ENCODE results near the gene TSC1. TPM values are rescaled to one million over a fixed set of nuclear protein-coding genes. Genes with fewer than 3 reads are reported as not detected.
"Not testable (repeated sequence)": the region's sequence is repeated elsewhere in the genome, so short reads cannot be mapped to it uniquely, and the experiment has no call there.

Gene TSC1
- 10 to 100 TPM; 37.4 to 61.3 TPM for total RNA-seq
- 10 to 100 TPM in 1 of 2 donors, 1 to 10 TPM in 1; 8.9 to 22.9 TPM for polyA plus RNA-seq
- long read RNA-seq, donor 1, partial matches to known transcripts = 5 of 23 reads
- long read RNA-seq, donor 1, other reads (novel, unspliced or antisense) = 15 of 23 reads
- long read RNA-seq, donor 2, partial matches to known transcripts = 3 of 12 reads
- long read RNA-seq, donor 2, other reads (novel, unspliced or antisense) = 9 of 12 reads

- H3K27ac ChIP-seq (ENCODE audit: low read depth in 1 of 2, low read length in 2 of 2) = peak within 1 kb of the TSS in 1 of 2 donors; percentile 62
- peak; percentile 97 for ATAC-seq (ENCODE audit: low FRiP score)
- H3K27me3 ChIP-seq (ENCODE audit: control insufficient read depth in 1 of 2, insufficient read depth in 2 of 2, low read length in 1 of 2) = no peaks in the 10 kb centered on the region
- peak; percentile 98 to 99 for DNase-seq
- intact Hi-C loops (cut with DNase I) = loop anchor here in 1 of 2 donors (5.0 kb wide), 1 partner anchor 67 kb away; the partner anchor contains the start of genes AK8 and SPACA9
- WGBS, 2 donors = 0 to 1% methylated on average over 39 to 72 of the region's 72 CpGs
- no peaks in the 10 kb centered on the region for H3K4me1 ChIP-seq (ENCODE audit: control insufficient read depth in 1 of 2, insufficient read depth in 2 of 2, low read length in 2 of 2)
- no peaks in the 10 kb centered on the region for H3K36me3 ChIP-seq (ENCODE audit: control insufficient read depth in 1 of 2, insufficient read depth in 2 of 2, low read length in 1 of 2)
- H3K4me3 ChIP-seq (ENCODE audit: low read length in 2 of 2) = peak within 1 kb of the TSS; percentile 75 to 85
- H3K9me3 ChIP-seq (ENCODE audit: control insufficient read depth, low read length) = no peaks in the 10 kb centered on the region
Measured at GRCh38 chr9:132944294-132945185, at the start of gene TSC1. TSS of gene TSC1 (minus strand) at chr9:132944616. CDS start at chr9:132928872, 15,744 bp downstream.

- H3K27ac ChIP-seq (ENCODE audit: low read depth in 1 of 2, low read length in 2 of 2) = no peak overlapping the region
- 21 to 31% methylated on average over 14 of the region's 14 CpGs for WGBS, 2 donors
- H3K27me3 ChIP-seq (ENCODE audit: control insufficient read depth in 1 of 2, insufficient read depth in 2 of 2, low read length in 1 of 2) = no peaks in the 10 kb centered on the region
- ATAC-seq (ENCODE audit: low FRiP score) = no peak
- H3K36me3 ChIP-seq (ENCODE audit: control insufficient read depth in 1 of 2, insufficient read depth in 2 of 2, low read length in 1 of 2) = no peaks in the 10 kb centered on the region
- no peaks in the 10 kb centered on the region for H3K9me3 ChIP-seq (ENCODE audit: control insufficient read depth, low read length)
- no peak for DNase-seq
- H3K4me1 ChIP-seq (ENCODE audit: control insufficient read depth in 1 of 2, insufficient read depth in 2 of 2, low read length in 2 of 2) = no peaks in the 10 kb centered on the region
- H3K4me3 ChIP-seq (ENCODE audit: low read length in 2 of 2) = no peak overlapping the region
- intact Hi-C loops (cut with DNase I) = no loop called here
Measured at GRCh38 chr9:132993511-132993939, 49.1 kb upstream of the TSC1 start.

DNA sequence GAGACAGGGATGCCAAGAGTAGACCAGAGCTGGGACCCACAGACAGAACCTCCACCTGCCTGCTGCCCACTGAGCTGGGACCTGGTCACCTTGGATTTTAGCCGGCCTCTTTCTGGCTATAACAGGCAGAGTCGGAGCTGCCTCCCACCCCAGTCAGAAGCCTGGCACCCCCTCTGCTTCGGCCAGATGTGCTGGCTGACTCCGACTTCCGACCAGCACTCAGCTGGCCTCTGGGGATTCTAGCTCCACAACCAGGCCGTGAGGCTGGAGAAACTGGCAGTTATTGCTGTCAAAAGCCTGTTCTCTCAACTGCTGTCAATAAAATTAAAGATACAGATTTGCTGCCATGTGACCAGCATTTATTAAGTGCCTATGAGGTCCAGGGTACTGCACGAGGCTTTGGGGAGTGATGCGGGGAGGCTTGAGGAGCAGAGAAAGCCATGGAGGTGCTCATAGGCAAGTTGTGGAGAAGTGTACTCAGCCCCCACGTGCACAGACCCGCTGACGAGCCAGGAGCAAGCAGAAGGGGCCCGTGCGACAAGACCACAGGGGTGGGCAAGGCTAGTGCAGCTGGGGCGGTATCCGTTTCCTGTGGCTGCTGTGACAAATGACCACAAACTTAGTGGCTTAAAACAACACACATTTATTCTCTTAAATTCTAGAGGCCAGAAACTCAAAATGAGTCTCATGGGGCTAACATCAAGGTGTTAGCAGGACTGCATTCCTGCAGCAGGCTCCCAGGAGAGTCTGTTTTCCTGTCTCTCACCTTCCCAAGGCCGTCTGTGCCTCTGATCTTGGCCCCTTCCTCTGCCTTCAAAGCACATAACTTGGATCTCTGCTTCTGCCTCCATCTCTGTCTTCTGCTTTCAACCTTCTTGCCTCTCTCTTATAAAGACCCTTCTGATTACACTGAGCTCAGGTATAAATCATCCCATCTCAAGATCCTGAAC lies 47.2 kb upstream of the TSC1 start:
- intact Hi-C loops (cut with DNase I) = no loop called here
- no peaks in the 10 kb centered on the region for H3K9me3 ChIP-seq (ENCODE audit: control insufficient read depth, low read length)
- H3K27ac ChIP-seq (ENCODE audit: low read depth in 1 of 2, low read length in 2 of 2) = no peak overlapping the region
- DNase-seq = no peak
- no peak overlapping the region for H3K4me3 ChIP-seq (ENCODE audit: low read length in 2 of 2)
- WGBS, 2 donors = 16 to 17% methylated on average over 16 of the region's 16 CpGs
- no peak for ATAC-seq (ENCODE audit: low FRiP score)
- no peaks in the 10 kb centered on the region for H3K27me3 ChIP-seq (ENCODE audit: control insufficient read depth in 1 of 2, insufficient read depth in 2 of 2, low read length in 1 of 2)
- H3K4me1 ChIP-seq (ENCODE audit: control insufficient read depth in 1 of 2, insufficient read depth in 2 of 2, low read length in 2 of 2) = no peaks in the 10 kb centered on the region
- H3K36me3 ChIP-seq (ENCODE audit: control insufficient read depth in 1 of 2, insufficient read depth in 2 of 2, low read length in 1 of 2) = no peaks in the 10 kb centered on the region

- intact Hi-C loops (cut with DNase I) = no loop called here
- no peak overlapping the region for H3K27ac ChIP-seq (ENCODE audit: low read depth in 1 of 2, low read length in 2 of 2)
- DNase-seq (no peak), ATAC-seq (ENCODE audit: low FRiP score) (no peak)
- no peaks in the 10 kb centered on the region for H3K4me1 ChIP-seq (ENCODE audit: control insufficient read depth in 1 of 2, insufficient read depth in 2 of 2, low read length in 2 of 2)
- no peaks in the 10 kb centered on the region for H3K27me3 ChIP-seq (ENCODE audit: control insufficient read depth in 1 of 2, insufficient read depth in 2 of 2, low read length in 1 of 2)
- H3K36me3 ChIP-seq (ENCODE audit: control insufficient read depth in 1 of 2, insufficient read depth in 2 of 2, low read length in 1 of 2) = no peaks in the 10 kb centered on the region
- WGBS, 2 donors = 92 to 97% methylated on average over 14 of the region's 14 CpGs
- no peak overlapping the region for H3K4me3 ChIP-seq (ENCODE audit: low read length in 2 of 2)
- H3K9me3 ChIP-seq (ENCODE audit: control insufficient read depth, low read length) = no peaks in the 10 kb centered on the region
Measured at GRCh38 chr9:132990781-132991180, 46.4 kb upstream of the TSC1 start.

- 75 to 81% methylated on average over 4 of the region's 4 CpGs for WGBS, 2 donors
- intact Hi-C loops (cut with DNase I); H3K36me3 ChIP-seq (ENCODE audit: control insufficient read depth in 1 of 2, insufficient read depth in 2 of 2, low read length in 1 of 2); DNase-seq; H3K27me3 ChIP-seq (ENCODE audit: control insufficient read depth in 1 of 2, insufficient read depth in 2 of 2, low read length in 1 of 2); H3K4me3 ChIP-seq (ENCODE audit: low read length in 2 of 2); ATAC-seq (ENCODE audit: low FRiP score); H3K27ac ChIP-seq (ENCODE audit: low read depth in 1 of 2, low read length in 2 of 2); H3K4me1 ChIP-seq (ENCODE audit: control insufficient read depth in 1 of 2, insufficient read depth in 2 of 2, low read length in 2 of 2); H3K9me3 ChIP-seq (ENCODE audit: control insufficient read depth, low read length): not testable (repeated sequence)
Measured at GRCh38 chr9:132989998-132990557, 45.7 kb upstream of the TSC1 start.

- ATAC-seq (ENCODE audit: low FRiP score) (no peak), DNase-seq (no peak)
- Histone ChIP-seq H3K27ac (ENCODE audit: low read depth in 1 of 2, low read length in 2 of 2) (no peak overlapping the region), H3K9me3 (ENCODE audit: control insufficient read depth, low read length) (no peaks in the 10 kb centered on the region), H3K36me3 (ENCODE audit: control insufficient read depth in 1 of 2, insufficient read depth in 2 of 2, low read length in 1 of 2) (no peaks in the 10 kb centered on the region), H3K4me1 (ENCODE audit: control insufficient read depth in 1 of 2, insufficient read depth in 2 of 2, low read length in 2 of 2) (no peaks in the 10 kb centered on the region), H3K27me3 (ENCODE audit: control insufficient read depth in 1 of 2, insufficient read depth in 2 of 2, low read length in 1 of 2) (no peaks in the 10 kb centered on the region), H3K4me3 (ENCODE audit: low read length in 2 of 2) (no peak overlapping the region)
- 84 to 86% methylated on average over 23 of the region's 23 CpGs for WGBS, 2 donors
- intact Hi-C loops (cut with DNase I) = no loop called here
Measured at GRCh38 chr9:132989414-132989996, 45.1 kb upstream of the TSC1 start.

GRCh38 chr9:132989014-132989310 lies 44.5 kb upstream of the TSC1 start:
- Histone ChIP-seq H3K4me1 (ENCODE audit: control insufficient read depth in 1 of 2, insufficient read depth in 2 of 2, low read length in 2 of 2) (no peaks in the 10 kb centered on the region), H3K4me3 (ENCODE audit: low read length in 2 of 2) (no peak overlapping the region), H3K36me3 (ENCODE audit: control insufficient read depth in 1 of 2, insufficient read depth in 2 of 2, low read length in 1 of 2) (no peaks in the 10 kb centered on the region), H3K27ac (ENCODE audit: low read depth in 1 of 2, low read length in 2 of 2) (no peak overlapping the region), H3K27me3 (ENCODE audit: control insufficient read depth in 1 of 2, insufficient read depth in 2 of 2, low read length in 1 of 2) (no peaks in the 10 kb centered on the region), H3K9me3 (ENCODE audit: control insufficient read depth, low read length) (no peaks in the 10 kb centered on the region)
- no peak for DNase-seq
- intact Hi-C loops (cut with DNase I) = no loop called here
- 88 to 92% methylated on average over 13 of the region's 13 CpGs for WGBS, 2 donors
- no peak for ATAC-seq (ENCODE audit: low FRiP score)
